Measurements from ENCODE around the gene ACAD10.

DNA sequence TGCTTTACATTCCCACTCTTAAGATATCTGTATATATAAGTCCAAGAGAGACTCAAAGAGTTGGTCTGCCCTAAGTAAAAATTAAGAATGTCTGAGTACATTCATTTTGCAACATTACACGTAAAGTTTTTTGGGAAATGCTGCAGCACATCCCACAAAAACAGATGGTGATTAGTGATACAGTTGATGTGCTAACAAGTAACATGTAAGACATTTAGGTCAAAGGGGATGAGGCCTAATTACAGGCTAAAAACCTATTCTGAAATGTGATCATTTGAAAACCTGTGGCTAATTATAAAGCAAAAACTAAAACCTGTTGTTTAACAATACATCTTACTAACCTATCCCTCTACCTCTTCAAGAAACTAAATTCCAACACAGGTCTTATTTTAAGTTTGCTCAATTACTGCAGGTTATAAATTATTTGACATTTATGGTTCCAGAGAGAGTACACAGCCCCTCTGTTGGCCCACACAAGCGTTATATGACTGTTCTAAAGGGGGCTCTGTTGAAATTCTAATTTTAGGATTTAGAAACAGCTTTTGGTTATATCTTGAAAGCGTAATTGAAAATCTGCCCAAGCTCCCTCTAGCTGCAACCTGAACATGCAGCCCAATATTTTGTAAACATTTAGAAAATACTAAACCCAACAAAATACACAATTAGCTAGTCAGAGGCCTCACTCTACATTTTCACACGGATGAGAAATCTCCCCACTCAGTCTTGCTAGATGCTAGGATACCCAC lies 43.0 kb upstream of the ACAD10 start:
- TF ChIP-seq EZH2 (IDR thresholded peaks at IDR 0.05; ENCODE audit: insufficient read depth, poor library complexity, severe bottlenecking) (no peak), EZH2phosphoT487 (IDR thresholded peaks at IDR 0.05; ENCODE audit: insufficient read depth, low read depth) (no peak)

Data from GM23248 (cell line).